C4-2B (cell line): Measurements from ENCODE around the gene PLCB3.

Experiments used
- ZFX ChIP-seq: fragments of 450-650 bp; IDR thresholded peaks from 2 replicates; pipeline ENCODE4 v1.6.1; 2017
- TF ChIP-seq, protein P1 (sequence below): fragments of 450-650 bp; conservative IDR thresholded peaks from 2 replicates; pipeline ENCODE4 v1.5.1; 2017; ENCODE audit warnings: mild to moderate bottlenecking

DNA sequence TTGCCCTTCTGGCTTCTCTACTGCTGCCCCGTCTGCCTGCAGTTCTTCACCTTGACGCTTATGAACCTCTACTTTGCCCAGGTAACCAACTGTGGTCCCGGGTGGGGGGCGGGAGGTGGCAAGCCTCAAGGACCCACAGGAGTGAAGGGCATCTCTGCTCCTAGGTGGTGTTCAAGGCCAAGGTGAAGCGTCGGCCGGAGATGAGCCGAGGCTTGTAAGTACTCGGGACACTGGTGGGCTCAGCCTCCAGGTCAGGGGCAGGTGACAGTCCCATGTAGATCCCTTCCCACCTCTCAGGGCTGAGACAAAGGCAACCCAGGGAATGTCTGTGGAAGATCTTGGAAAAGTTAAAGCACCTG is 35.5 kb downstream of the PLCB3 start:
- TF ChIP-seq, protein P1, sequence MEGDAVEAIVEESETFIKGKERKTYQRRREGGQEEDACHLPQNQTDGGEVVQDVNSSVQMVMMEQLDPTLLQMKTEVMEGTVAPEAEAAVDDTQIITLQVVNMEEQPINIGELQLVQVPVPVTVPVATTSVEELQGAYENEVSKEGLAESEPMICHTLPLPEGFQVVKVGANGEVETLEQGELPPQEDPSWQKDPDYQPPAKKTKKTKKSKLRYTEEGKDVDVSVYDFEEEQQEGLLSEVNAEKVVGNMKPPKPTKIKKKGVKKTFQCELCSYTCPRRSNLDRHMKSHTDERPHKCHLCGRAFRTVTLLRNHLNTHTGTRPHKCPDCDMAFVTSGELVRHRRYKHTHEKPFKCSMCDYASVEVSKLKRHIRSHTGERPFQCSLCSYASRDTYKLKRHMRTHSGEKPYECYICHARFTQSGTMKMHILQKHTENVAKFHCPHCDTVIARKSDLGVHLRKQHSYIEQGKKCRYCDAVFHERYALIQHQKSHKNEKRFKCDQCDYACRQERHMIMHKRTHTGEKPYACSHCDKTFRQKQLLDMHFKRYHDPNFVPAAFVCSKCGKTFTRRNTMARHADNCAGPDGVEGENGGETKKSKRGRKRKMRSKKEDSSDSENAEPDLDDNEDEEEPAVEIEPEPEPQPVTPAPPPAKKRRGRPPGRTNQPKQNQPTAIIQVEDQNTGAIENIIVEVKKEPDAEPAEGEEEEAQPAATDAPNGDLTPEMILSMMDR, result no peak
- no peak for TF ChIP-seq ZFX
